Endodermal cell (in vitro differentiated cells): ENCODE results near the gene TDRD5. TPM values are rescaled to one million over a fixed set of nuclear protein-coding genes. Genes with fewer than 3 reads are reported as not detected.

Source experiments
- DNase-seq: peaks from one replicate; pipeline ENCODE4 v3.0.0-alpha.2; 2017
- H3K27ac ChIP-seq: 2 replicates; pipeline ENCODE4 v1.5.1; 2013; ENCODE audit warnings: mild to moderate bottlenecking, low read depth, low read length, moderate library complexity
- H3K27me3 ChIP-seq: 2 replicates; pipeline ENCODE4 v1.6.1; 2013; ENCODE audit warnings: mild to moderate bottlenecking, low read length, moderate library complexity; ENCODE audit not compliant: insufficient read depth, control insufficient read depth, poor library complexity, severe bottlenecking
- H3K36me3 ChIP-seq: 2 replicates; pipeline ENCODE4 v1.7.0; 2013; ENCODE audit warnings: mild to moderate bottlenecking, low read length, moderate library complexity; ENCODE audit not compliant: control insufficient read depth, insufficient read depth
- H3K4me1 ChIP-seq: one replicate; pipeline ENCODE4 v1.7.0; 2013; ENCODE audit warnings: low read length; ENCODE audit not compliant: control insufficient read depth, insufficient read depth
- H3K4me3 ChIP-seq: 2 replicates; pipeline ENCODE4 v1.5.1; 2013; ENCODE audit warnings: mild to moderate bottlenecking, low read length, moderate library complexity
- H3K9ac ChIP-seq: 2 replicates; pipeline ENCODE4 v1.6.1; 2013; ENCODE audit warnings: mild to moderate bottlenecking, low read length, moderate library complexity; ENCODE audit not compliant: poor library complexity, severe bottlenecking; ENCODE audit errors: extremely low read depth
- H3K9me3 ChIP-seq: 2 replicates; pipeline ENCODE4 v1.6.1; 2013; ENCODE audit warnings: mild to moderate bottlenecking, low read length, moderate library complexity; ENCODE audit not compliant: control insufficient read depth
- H3K27ac Mint-ChIP-seq: 2 replicates; pipeline ENCODE4 v1.8.0; 2020; ENCODE audit warnings: mixed read lengths
- H3K27me3 Mint-ChIP-seq: 2 replicates; pipeline ENCODE4 v1.8.0; 2021; ENCODE audit warnings: mild to moderate bottlenecking, mixed read lengths; ENCODE audit not compliant: insufficient read depth
- H3K36me3 Mint-ChIP-seq: 2 replicates; pipeline ENCODE4 v1.8.0; 2020; ENCODE audit warnings: low read depth, mixed read lengths
- H3K4me1 Mint-ChIP-seq: 2 replicates; pipeline ENCODE4 v1.8.0; 2020; ENCODE audit warnings: mixed read lengths
- H3K4me3 Mint-ChIP-seq: 2 replicates; pipeline ENCODE4 v1.8.0; 2020; ENCODE audit warnings: mild to moderate bottlenecking, moderate library complexity, mixed read lengths
- H3K9me3 Mint-ChIP-seq: 2 replicates; pipeline ENCODE4 v1.8.0; 2020; ENCODE audit warnings: mild to moderate bottlenecking, mixed read lengths
- CTCF ChIP-seq: fragments of 200-600 bp; sonication (generic); conservative IDR thresholded peaks from 2 replicates; pipeline ENCODE4 v1.5.0; 2021; ENCODE audit warnings: antibody characterized with exemption, mild to moderate bottlenecking
- WGBS, 2 experiments: methylation state at CpG; one replicate each; pipeline versions ENCODE4 v1.1.5 to v1.1.7; 2013; ENCODE audit warnings: missing lambda C conversion rate in 2 of 2, mixed read lengths in 1 of 2; ENCODE audit not compliant: insufficient coverage in 1 of 2, insufficient read length in 1 of 2; 5-methylcytosine and 5-hydroxymethylcytosine counted together
- total RNA-seq, 2 donors: library from RNA; stranded (reverse); fragmentation: NEBNext Ultra II Directional in 1 of 2; extraction: Animal tissue kit (Norgen Biotek cat#: 25700) in 1 of 2; gene quantifications; 2 replicates in 1 of 2; 3 replicates in 1 of 2; pipeline ENCODE4 v1.2.1, GENCODE V29; 2021

The TDRD5 gene
- total RNA-seq, 2 donors from 2014 or later, result 0.18 to 0.64 TPM

- WGBS, 2 experiments, result 80 to 88% methylated on average over 1 to 2 of the region's 2 CpGs
- Mint-ChIP-seq H3K9me3 (peaks cover 1% of the 10 kb centered on the region), H3K27me3 (no peaks in the 10 kb centered on the region), H3K4me1 (peaks cover 2% of the 10 kb centered on the region), H3K36me3 (no peaks in the 10 kb centered on the region), H3K27ac (no peak overlapping the region), H3K4me3 (no peak overlapping the region)
- H3K4me1 ChIP-seq, result no peaks in the 10 kb centered on the region
- no peaks in the 10 kb centered on the region for H3K9me3 ChIP-seq
- no peak overlapping the region for H3K4me3 ChIP-seq
- H3K27ac ChIP-seq, result no peak overlapping the region
- H3K9ac ChIP-seq, result no peak overlapping the region
- H3K27me3 ChIP-seq, result no peaks in the 10 kb centered on the region
- no peak for TF ChIP-seq CTCF
- no peaks in the 10 kb centered on the region for H3K36me3 ChIP-seq
- DNase-seq, result no peak
These were observed 44.6 kb upstream of the TDRD5 start for GRCh38 chr1:179547021-179547535.

DNA sequence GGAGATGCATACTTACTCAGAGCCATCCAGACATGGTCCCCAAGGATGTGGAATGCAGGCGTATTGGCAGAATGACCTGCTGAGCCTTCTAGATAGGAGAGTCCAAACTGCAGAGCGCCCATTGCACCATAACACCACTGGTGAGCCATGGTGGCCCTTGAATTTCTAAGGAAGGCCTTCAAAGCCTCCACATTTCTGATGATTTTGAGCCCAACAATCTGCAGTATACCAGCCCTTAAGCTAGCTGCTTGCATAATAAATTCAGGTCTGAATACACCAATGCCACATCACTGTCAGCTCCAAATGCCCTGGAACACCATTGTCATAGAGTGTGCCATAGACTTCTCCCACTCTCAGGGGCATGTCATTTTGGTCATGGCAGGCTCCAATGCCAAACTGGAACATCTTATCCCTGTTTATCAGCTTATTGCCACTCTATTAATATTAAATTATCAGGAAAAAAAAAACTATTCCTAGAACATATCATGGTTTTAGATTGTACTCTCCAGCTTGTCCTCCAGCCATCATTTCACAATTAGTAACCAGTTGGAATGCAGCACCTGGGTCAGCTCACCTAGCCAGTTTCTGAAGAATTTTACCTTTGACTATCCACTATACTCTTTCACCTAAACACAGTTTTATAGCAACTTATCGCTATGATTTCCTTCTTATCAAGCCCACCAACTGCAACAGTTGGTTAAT, 42.8 kb upstream of the TDRD5 start:
- Histone ChIP-seq H3K36me3 (no peaks in the 10 kb centered on the region), H3K9me3 (no peaks in the 10 kb centered on the region), H3K4me3 (no peak overlapping the region), H3K27ac (no peak overlapping the region), H3K27me3 (no peaks in the 10 kb centered on the region), H3K9ac (no peak overlapping the region), H3K4me1 (no peaks in the 10 kb centered on the region)
- WGBS, 2 experiments, result 57 to 67% methylated on average over 3 of the region's 3 CpGs
- Mint-ChIP-seq H3K4me1 (no peaks in the 10 kb centered on the region), H3K36me3 (no peaks in the 10 kb centered on the region), H3K27me3 (no peaks in the 10 kb centered on the region), H3K4me3 (no peak overlapping the region), H3K27ac (no peak overlapping the region), H3K9me3 (no peaks in the 10 kb centered on the region)
- TF ChIP-seq CTCF, result no peak
- DNase-seq, result no peak

DNA sequence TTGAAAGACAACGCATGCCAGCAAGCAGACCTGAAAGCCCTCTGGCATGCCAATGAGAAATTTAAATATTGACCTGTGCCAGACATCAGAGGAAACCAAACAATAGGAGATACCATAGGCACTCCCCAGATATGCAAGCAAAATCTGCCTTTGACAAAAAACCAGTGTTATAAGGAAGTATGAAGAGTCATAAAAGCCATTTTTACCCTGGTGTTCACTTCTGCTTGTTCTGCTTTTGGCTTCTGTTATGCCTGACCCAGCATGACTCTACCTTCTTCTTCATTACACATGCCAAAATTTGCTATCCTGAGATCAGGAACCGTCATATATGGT, 42.3 kb upstream of the TDRD5 start:
- no peaks in the 10 kb centered on the region for H3K9me3 Mint-ChIP-seq
- no peaks in the 10 kb centered on the region for H3K27me3 Mint-ChIP-seq
- H3K4me3 ChIP-seq, result no peak overlapping the region

More for the DNA sequence above, 42.3 kb upstream of the TDRD5 start:
- no peak for TF ChIP-seq CTCF
- 87% methylated on average over 2 of the region's 2 CpGs; no CpG with 5 or more reads in 1 of the 2 experiments for WGBS, 2 experiments
- no peaks in the 10 kb centered on the region for H3K36me3 Mint-ChIP-seq
- Histone ChIP-seq H3K36me3 (no peaks in the 10 kb centered on the region), H3K27me3 (no peaks in the 10 kb centered on the region), H3K27ac (no peak overlapping the region), H3K9me3 (no peaks in the 10 kb centered on the region), H3K4me1 (no peaks in the 10 kb centered on the region), H3K9ac (no peak overlapping the region)
- DNase-seq, result no peak
- peaks cover under 1% of the 10 kb centered on the region for H3K4me1 Mint-ChIP-seq
- no peak overlapping the region for H3K27ac Mint-ChIP-seq
- H3K4me3 Mint-ChIP-seq, result no peak overlapping the region
